PC-3 (cell line): ENCODE data around the gene RBMS3. TPM values are rescaled to one million over a fixed set of nuclear protein-coding genes. Genes with fewer than 3 reads are reported as not detected.

Source experiments
- ATAC-seq: fragments of 200-7000 bp; cut with Tn5 transposase; 2 replicates; pipeline ENCODE4 v1.9.1; 2020; ENCODE audit warnings: mild to moderate bottlenecking, moderate library complexity
- BruUV-seq: library from RNA; stranded (reverse); fragments of 400-500 nt; replicated peaks from 2 replicates; lab custom pipeline; 2021; lab: Mats Ljungman, UMichigan
- CTCF ChIA-PET: fragments of 300-600 bp; sonication (Branson Sonifier 250); formaldehyde crosslinking; loops from one replicate; lab custom pipeline; 2022; ENCODE audit warnings: antibody characterized with exemption; lab: Charles Lee
- POLR2A ChIA-PET: fragments of 300-600 bp; sonication (Branson Sonifier 250); formaldehyde crosslinking; loops from one replicate; lab custom pipeline; 2022; ENCODE audit warnings: antibody characterized with exemption; ENCODE audit not compliant: unreplicated experiment; lab: Charles Lee
- DNase-seq: peaks from one replicate; pipeline ENCODE4 v3.0.0-alpha.2; 2015
- H2AFZ ChIP-seq: fragments of 300-600 bp; sonication (generic); 2 replicates; pipeline ENCODE4 v1.6.0; 2016; ENCODE audit warnings: antibody characterized with exemption, low read length
- H3F3A ChIP-seq: fragments of 300-600 bp; sonication (generic); one replicate; pipeline ENCODE4 v1.6.0; 2017; ENCODE audit warnings: antibody characterized with exemption, low read length, control low read depth, mild to moderate bottlenecking; ENCODE audit not compliant: unreplicated experiment
- H3K27ac ChIP-seq: fragments of 300-600 bp; sonication (generic); 2 replicates; pipeline ENCODE4 v1.5.1; 2016; ENCODE audit warnings: mild to moderate bottlenecking, low read length
- H3K27me3 ChIP-seq: fragments of 300-600 bp; sonication (generic); 2 replicates; pipeline ENCODE4 v1.6.1; 2016; ENCODE audit warnings: low read length, mixed read lengths
- H3K36me3 ChIP-seq: fragments of 300-600 bp; sonication (generic); 2 replicates; pipeline ENCODE4 v1.6.1; 2016; ENCODE audit warnings: low read depth, mixed run types, low read length, mixed read lengths
- H3K4me1 ChIP-seq: fragments of 300-600 bp; sonication (generic); 2 replicates; pipeline ENCODE4 v1.5.1; 2016; ENCODE audit warnings: low read length; ENCODE audit not compliant: insufficient read depth
- H3K4me2 ChIP-seq: fragments of 300-600 bp; sonication (generic); 2 replicates; pipeline ENCODE4 v1.6.0; 2016; ENCODE audit warnings: low read length
- H3K4me3 ChIP-seq: fragments of 300-600 bp; sonication (generic); 2 replicates; pipeline ENCODE4 v1.5.1; 2016; ENCODE audit warnings: mild to moderate bottlenecking, low read length, mixed read lengths
- H3K79me2 ChIP-seq: fragments of 300-600 bp; sonication (generic); 2 replicates; pipeline ENCODE4 v1.6.1; 2017; ENCODE audit warnings: low read length, mixed read lengths
- H3K9ac ChIP-seq: fragments of 300-600 bp; sonication (generic); 2 replicates; pipeline ENCODE4 v1.6.0; 2016; ENCODE audit warnings: mild to moderate bottlenecking, low read length
- H3K9me2 ChIP-seq: fragments of 300-600 bp; sonication (generic); replicated peaks from 2 replicates; pipeline ENCODE4 v1.6.1; 2016; ENCODE audit warnings: mixed run types, low read length, mixed read lengths
- H3K9me3 ChIP-seq: fragments of 300-600 bp; sonication (generic); 2 replicates; pipeline ENCODE4 v1.6.1; 2016; ENCODE audit warnings: low read length, mixed read lengths
- H4K20me1 ChIP-seq: fragments of 300-600 bp; sonication (generic); 2 replicates; pipeline ENCODE4 v1.6.1; 2016; ENCODE audit warnings: low read length, mixed read lengths
- EZH2 ChIP-seq: fragments of 300-600 bp; sonication (generic); IDR thresholded peaks from one replicate; pipeline ENCODE4 v1.6.1; 2017; ENCODE audit warnings: antibody characterized with exemption, mild to moderate bottlenecking, low read length; ENCODE audit not compliant: unreplicated experiment
- EZH2phosphoT487 ChIP-seq: fragments of 300-600 bp; sonication (generic); IDR thresholded peaks from 2 replicates; pipeline ENCODE4 v1.6.1; 2018; ENCODE audit warnings: mild to moderate bottlenecking, antibody characterized with exemption, low read length, borderline replicate concordance
- intact Hi-C: fragments of 100-400 bp; cut with micrococcal nuclease; formaldehyde crosslinking; loops from 2 replicates; pipeline ENCODE4 v1.9.0; 2023
- total RNA-seq: library from RNA; depleted of rRNA; stranded (reverse); fragments of >200 nt; gene quantifications from 2 replicates; pipeline ENCODE4 v1.2.3, GENCODE V29; 2014
- TF ChIP-seq, protein P1 (sequence below): fragments of 300-600 bp; sonication (generic); conservative IDR thresholded peaks from 2 replicates; pipeline ENCODE4 v1.5.1; 2017; ENCODE audit warnings: antibody characterized with exemption, low read depth, mild to moderate bottlenecking, low read length

RBMS3 gene
- total RNA-seq, 1 experiment from 2014 or later = 5.4 TPM

DNA sequence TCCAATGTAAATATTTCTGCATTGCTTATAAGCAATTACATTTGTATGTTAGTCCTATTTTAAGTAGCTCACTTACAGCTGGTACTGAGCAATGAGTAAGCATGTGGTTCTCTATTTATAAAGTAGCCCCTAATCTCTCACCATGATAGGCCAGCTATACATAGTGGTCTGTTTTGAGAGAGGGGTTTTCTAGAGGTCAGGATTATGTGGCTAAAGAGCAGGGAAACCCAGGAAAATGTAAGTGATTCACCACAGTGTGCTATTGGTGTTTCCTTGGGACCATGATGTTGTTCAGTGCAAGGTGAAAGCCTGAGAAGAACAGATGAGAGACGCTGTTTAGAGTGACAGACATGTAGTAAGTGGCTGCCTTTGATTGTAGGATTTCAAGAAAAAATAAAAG is 26.4 kb downstream of the RBMS3 start:
- no peak overlapping the region for H3K27ac ChIP-seq
- intact Hi-C loops = no loop called here
- no peaks in the 10 kb centered on the region for H3K9me2 ChIP-seq
- H3K36me3 ChIP-seq = no peaks in the 10 kb centered on the region
- no peaks in the 10 kb centered on the region for H3K79me2 ChIP-seq
- POLR2A ChIA-PET = no interaction called here
- DNase-seq (no peak), ATAC-seq (no peak)
- H3K4me3 ChIP-seq = no peak overlapping the region
- no peaks in the 10 kb centered on the region for H3F3A ChIP-seq
- no peaks in the 10 kb centered on the region for H3K9me3 ChIP-seq
- H3K9ac ChIP-seq = no peak overlapping the region
- H4K20me1 ChIP-seq = no peaks in the 10 kb centered on the region
- no peak overlapping the region for H3K4me2 ChIP-seq
- BruUV-seq = no TSS peak
- no peak overlapping the region for H2AFZ ChIP-seq
- no peaks in the 10 kb centered on the region for H3K4me1 ChIP-seq
- H3K27me3 ChIP-seq = no peaks in the 10 kb centered on the region
- TF ChIP-seq EZH2phosphoT487 (no peak), EZH2 (no peak)
- TF ChIP-seq, protein P1, sequence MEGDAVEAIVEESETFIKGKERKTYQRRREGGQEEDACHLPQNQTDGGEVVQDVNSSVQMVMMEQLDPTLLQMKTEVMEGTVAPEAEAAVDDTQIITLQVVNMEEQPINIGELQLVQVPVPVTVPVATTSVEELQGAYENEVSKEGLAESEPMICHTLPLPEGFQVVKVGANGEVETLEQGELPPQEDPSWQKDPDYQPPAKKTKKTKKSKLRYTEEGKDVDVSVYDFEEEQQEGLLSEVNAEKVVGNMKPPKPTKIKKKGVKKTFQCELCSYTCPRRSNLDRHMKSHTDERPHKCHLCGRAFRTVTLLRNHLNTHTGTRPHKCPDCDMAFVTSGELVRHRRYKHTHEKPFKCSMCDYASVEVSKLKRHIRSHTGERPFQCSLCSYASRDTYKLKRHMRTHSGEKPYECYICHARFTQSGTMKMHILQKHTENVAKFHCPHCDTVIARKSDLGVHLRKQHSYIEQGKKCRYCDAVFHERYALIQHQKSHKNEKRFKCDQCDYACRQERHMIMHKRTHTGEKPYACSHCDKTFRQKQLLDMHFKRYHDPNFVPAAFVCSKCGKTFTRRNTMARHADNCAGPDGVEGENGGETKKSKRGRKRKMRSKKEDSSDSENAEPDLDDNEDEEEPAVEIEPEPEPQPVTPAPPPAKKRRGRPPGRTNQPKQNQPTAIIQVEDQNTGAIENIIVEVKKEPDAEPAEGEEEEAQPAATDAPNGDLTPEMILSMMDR = no peak
- CTCF ChIA-PET = no interaction called here

DNA sequence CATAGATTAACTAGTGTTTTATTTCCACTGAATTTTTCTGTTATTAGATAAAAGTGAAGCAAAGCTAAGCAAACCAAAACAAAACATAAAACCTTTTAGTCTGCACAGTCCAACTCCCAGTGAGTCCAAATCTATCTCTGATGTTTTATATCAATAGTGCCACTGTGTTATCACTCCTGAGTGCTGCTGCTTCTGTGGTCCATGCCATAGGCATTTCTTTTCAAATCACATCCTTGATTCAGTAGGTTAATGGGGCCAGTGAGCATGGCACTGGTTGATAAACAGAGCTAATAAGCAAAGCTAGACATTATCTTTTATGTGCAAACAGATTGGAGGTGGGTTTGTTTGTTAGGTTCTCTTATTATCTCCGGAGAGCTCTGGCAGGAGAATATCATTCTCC is 30.0 kb downstream of the RBMS3 start:
- no peak overlapping the region for H3K4me2 ChIP-seq
- no peak overlapping the region for H2AFZ ChIP-seq
- no peak overlapping the region for H3K27ac ChIP-seq
- no peaks in the 10 kb centered on the region for H3K27me3 ChIP-seq
- H3K36me3 ChIP-seq = no peaks in the 10 kb centered on the region
- no peak for ATAC-seq
- DNase-seq = no peak
- H3K9me3 ChIP-seq = no peaks in the 10 kb centered on the region
- no peaks in the 10 kb centered on the region for H3K4me1 ChIP-seq
- H3K9ac ChIP-seq = no peak overlapping the region
- H3K4me3 ChIP-seq = no peak overlapping the region
- CTCF ChIA-PET = no interaction called here
- no peaks in the 10 kb centered on the region for H3F3A ChIP-seq
- H3K9me2 ChIP-seq = no peaks in the 10 kb centered on the region
- POLR2A ChIA-PET = no interaction called here
- intact Hi-C loops = no loop called here
- TF ChIP-seq, protein P1 = no peak
- no peaks in the 10 kb centered on the region for H4K20me1 ChIP-seq
- H3K79me2 ChIP-seq = no peaks in the 10 kb centered on the region
- BruUV-seq = no TSS peak

DNA sequence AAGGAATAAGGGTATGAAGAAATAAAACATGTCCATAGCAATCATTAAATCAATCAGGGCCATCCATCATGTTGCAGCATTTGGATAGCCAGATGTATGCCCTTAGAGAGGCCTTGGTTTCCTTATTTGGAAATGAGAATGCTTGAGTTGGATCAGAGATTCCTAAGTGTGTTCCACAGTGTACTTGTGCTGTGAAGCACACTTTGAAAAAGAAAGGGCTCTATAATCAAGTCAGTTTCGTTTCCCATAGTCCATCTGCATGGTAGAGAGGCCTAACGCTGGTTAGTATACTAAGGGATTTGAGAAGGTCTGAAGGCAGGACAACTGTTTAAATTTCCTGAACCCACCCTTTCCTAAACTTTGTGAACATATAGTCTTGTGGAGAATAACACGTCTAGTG is 30.9 kb downstream of the RBMS3 start:
- no peak for ATAC-seq

More for the DNA sequence above, 30.9 kb downstream of the RBMS3 start:
- no peak overlapping the region for H3K4me2 ChIP-seq
- POLR2A ChIA-PET = no interaction called here
- no peaks in the 10 kb centered on the region for H3K36me3 ChIP-seq
- H3K9me2 ChIP-seq = no peaks in the 10 kb centered on the region
- CTCF ChIA-PET = no interaction called here
- H3K79me2 ChIP-seq = no peaks in the 10 kb centered on the region
- no peaks in the 10 kb centered on the region for H3K9me3 ChIP-seq
- DNase-seq = no peak
- H3K27ac ChIP-seq = no peak overlapping the region
- no peak overlapping the region for H2AFZ ChIP-seq
- intact Hi-C loops = no loop called here
- TF ChIP-seq EZH2phosphoT487 (no peak), EZH2 (no peak)
- TF ChIP-seq, protein P1 = no peak
- no peaks in the 10 kb centered on the region for H4K20me1 ChIP-seq
- no TSS peak for BruUV-seq
- H3K9ac ChIP-seq = no peak overlapping the region
- no peaks in the 10 kb centered on the region for H3K27me3 ChIP-seq
- H3K4me1 ChIP-seq = no peaks in the 10 kb centered on the region
- H3F3A ChIP-seq = no peaks in the 10 kb centered on the region
- no peak overlapping the region for H3K4me3 ChIP-seq
